Fibroblast of skin of left quadriceps (primary cell): Measurements from ENCODE around the gene INTS2.
"Not testable (repeated sequence)": the region's sequence is repeated elsewhere in the genome, so short reads cannot be mapped to it uniquely, and the experiment has no call there.

Source experiments
- DNase-seq, 2 experiments: peaks; one replicate each; pipeline ENCODE4 v3.0.0-alpha.2; 2013; ENCODE audit warnings: low read depth in 2 of 2

Gene INTS2

DNA sequence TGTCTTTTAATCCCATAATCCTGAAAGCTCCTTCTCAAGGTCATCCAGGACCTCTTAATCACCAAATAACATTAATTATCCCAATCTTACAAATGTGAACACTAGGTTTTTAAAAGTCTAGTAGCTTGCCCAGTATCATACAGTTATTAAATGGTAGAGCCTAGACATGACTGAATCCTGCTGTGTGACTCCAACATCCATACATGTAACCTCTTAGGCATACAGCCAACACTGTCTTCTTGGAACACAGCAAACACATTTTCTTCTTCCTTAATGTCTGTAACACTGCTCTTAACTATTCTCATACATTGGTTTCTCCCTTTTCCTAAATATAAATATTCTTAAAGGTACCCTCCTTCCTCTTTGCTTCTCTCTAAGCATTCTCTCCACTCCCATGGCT lies 78.1 kb downstream of the INTS2 start:
- DNase-seq = no peak

DNA sequence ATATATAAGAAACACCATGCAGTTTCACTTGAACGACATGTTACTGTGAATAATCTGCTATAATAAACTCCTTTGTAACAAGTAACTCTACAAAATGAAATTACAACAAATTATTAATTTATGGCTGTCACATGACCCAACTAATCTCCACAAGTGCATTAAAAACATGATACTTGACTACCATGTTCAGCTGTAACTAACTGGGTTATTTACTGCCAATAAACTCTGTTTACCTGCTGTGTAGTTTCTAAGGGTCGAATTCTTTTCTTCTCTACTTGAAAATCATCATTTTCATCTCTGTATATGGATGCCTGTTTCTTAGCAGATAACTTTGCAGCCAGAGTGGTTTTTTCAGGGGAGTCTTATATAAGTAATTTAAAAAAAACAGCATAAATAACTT lies 78.9 kb downstream of the INTS2 start:
- DNase-seq = no peak

DNA sequence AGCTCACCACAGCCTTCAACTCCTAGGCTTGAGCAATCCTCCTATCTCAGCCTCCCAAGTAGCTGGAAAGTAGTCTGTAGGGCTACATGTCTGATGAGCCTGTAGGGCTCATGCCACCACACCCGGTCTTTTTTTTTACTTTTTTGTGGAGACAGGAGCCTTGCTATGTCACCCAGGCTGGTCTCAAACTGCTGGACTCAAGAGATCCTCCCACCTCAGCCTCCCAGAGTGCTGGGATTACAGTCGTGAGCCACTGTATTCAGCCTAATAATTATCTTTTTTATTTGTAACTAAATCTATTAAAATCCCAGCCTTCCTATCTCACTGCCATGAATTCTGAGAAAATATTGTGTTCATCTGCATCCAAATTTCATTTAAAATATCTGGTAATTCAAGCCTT lies 79.5 kb downstream of the INTS2 start:
- DNase-seq = no peak

DNA sequence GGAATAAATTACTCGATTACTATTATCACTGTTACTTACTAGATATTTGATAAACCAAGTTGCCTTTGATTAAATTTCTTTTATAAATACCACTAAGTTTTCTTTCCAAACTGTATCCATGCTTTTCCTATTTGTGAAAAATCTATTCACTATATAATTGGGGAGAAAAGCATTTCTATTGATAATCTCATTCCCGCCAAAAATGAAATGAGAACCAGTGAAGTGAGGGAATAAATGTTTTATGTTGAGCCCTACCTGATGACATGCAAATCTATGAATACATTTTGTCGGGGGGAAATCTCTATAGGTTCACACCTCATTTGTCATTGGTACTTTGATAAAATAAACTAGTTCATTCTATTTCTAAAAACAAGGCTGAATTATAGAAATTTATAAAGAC lies 80.1 kb downstream of the INTS2 start:
- no peak for DNase-seq

DNA sequence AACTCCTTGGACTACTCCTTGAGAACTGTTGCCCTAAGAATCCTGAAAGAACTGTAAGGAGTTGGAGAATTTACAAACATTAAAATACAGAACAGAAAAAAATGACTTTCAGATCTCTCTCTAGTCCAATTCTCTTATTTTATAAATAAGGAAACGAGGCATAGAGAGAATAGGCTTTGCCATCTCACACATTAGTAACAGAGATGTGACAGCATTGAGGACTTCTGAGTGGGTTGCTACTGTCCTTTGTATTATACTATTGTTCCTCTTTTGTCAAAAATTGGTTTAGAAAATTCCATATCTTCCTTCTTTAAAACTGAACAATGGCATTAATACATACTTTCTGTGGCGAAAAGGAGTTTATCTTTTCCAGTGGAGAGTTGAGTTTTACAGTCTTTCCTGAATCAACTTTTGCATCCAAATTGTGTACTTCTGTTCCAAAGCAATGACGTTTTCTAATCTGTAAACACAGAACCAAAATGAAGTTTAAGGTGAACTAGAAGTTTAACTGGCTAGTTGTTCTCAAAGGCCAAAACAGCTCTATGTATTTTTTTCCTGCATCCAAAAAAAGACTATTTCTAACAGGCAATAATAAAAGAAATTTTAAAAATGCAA lies 80.9 kb downstream of the INTS2 start:
- no peak for DNase-seq

DNA sequence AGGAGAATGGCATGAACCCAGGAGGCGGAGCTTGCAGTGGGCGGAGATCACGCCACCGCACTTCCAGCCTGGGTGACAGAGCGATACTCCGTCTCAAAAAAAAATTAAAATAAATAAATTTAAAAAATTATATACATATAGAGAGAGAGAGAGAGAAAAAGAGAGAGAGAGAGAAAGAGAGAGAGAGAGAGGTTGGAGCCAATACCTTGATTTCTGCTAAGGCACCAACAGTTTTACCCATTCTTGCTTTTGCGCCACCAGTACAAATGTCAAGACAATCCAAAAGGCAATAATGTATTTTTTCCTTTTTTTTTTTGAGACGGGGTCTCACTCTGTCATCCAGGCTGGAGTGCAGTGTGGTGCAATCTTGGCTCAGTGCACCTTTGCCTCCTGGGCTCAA lies 81.7 kb downstream of the INTS2 start:
- no peak for DNase-seq

DNA sequence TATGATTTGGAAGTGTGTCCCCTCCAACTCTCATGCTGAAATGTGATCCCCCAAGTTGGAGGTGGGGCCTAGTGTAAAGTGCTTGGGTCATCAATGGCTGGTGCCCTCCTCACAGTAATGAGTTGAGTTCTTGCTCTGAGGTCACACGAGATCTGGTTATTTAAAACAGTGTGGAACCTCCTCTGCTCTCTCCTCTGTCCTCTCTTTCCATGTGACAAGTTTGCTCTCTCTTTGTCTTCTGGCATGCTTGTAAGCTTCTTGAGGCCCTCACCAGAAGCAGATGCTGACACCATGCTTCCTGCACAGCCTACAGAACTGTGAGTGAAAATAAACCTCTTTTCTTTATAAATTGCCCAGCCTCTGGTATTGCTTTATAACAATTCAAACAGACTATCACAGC lies 84.3 kb downstream of the INTS2 start:
- DNase-seq = no peak

DNA sequence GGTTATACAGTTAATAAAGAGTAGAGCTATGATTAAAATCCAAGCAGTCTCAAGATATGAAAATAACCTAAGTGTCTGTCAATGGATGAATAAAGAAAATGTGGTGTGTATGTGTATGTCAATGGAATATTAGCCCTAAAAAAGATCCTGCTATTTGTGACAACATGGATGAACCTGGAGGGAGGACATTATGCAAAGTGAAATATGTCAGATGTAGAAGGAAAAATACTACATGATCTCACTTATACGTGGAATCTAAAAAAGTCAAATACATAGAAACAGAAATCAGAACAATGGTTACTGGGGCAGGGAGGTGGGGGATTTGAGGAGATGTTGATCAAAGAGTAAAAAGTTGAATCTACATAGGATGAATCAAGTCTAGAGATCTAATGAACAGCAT lies 84.9 kb downstream of the INTS2 start:
- no peak for DNase-seq

DNA sequence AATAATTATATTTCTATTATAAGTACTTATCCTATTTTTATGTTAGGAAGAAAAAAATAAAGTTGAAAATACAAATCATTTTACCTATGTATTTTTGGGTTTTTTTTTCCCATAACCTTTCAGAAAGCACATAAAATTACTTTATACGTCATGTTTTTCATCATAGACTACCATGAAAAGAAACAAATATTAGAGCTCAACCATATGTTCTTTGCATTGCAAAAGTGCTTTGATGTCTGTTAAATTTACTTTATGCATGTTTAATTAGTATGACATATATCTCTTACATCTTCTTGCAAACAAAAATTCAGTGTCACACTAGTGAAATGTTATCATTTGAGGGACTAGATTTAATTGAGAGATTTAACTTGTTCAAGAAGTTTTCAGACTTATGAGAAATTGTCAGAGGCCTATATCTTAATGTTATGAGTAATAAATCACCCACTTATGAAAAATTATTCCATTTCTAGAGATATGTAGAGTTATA lies 88.4 kb downstream of the INTS2 start:
- no peak for DNase-seq

DNA sequence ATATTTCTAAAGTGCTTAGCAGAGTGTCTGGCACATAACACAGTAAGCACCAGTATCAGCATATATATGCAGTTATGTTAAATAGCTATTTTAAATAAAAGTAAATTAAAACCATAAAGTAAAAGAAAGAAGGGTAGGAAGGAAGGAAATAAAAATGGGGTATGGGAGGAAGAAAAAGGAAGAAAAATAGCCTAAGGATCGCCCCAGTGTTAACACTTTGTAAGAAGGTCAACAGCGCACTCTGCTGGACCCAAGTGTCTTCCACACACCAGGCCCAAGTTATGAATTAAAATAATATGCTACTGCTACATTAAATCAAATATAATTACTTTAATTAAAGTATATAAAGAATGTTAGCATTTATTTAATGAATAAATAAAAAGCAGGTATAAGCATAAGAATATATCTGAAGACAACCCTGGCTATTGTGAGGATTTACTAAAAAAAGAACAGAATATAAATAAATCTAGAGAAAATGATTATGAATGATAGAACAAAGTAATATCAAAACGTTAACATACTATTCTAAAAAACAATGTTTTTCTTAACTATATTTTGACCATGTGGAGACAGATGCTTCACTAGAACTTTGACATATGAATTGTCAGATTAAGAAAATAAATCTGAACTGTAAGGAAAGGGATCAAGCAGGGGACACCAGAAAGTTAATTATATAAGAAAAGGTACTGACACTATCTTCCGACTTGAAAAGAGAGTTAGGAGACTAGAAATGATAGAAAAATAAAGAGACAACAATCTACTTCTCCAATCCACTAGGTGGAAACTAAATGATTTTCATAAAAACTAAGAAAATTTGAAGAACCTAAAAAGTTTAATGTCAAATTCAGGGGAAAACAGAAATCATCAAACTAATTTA lies 90.4 kb downstream of the INTS2 start:
- peak; percentile 42 to 44 for DNase-seq

DNA sequence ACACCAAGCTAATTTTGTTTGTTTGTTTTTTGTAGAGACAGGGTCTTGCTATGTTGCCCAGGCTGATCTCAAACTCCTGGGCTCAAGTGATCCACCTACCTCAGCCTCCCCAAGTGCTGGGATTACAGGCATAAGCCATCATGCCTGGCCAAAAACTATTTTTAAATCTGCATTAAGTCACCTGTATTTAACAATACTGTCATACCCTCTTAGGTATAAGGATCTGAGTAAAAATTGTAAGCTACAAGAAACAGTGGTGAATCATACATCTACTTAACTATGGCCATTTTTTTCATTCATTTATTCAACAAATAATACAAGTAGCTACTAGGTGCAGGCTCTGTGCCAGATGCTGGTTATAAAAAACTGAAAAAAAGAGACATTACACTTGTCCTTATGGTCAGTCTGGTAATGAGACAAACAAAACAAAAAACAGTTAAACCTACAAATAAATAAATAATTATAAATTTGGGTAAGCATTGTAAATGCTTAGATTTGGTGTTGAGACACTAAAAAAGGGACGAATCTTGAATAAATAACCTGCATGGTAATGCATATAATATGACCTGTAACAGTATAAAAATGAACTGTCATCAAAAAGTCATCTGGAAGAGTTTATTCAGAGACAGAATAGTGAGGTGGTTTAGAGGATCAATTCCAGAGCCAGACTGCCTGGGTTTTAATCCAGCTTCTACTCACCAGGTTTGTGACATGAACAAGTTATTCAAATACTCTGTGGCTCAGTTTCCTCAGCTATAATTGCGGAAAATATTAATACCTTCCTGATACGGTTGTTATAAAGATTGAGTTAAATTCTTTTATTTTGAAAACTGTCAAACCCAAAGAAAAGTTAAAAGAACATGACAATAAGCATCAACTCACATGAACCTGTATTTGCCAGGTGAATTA lies 91.3 kb downstream of the INTS2 start:
- DNase-seq = no peak

DNA sequence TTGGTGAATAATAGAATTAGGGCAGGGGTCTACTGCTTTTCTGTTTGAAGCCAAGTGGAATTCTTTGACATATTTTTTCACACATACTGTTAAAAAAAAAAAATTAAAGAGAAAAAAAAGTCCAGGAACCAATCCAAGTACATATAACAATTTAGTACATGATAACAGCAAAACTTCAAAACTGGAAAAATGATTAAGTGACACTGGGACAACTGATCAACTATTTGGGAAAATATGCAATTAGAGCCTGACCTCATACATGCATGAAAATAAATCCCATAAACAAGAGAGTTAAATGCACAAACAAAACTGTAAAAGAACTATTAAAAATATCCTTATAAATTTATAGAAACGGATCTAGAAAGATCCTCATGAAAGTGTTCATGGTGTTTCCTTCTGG lies 92.2 kb downstream of the INTS2 start:
- no peak for DNase-seq

DNA sequence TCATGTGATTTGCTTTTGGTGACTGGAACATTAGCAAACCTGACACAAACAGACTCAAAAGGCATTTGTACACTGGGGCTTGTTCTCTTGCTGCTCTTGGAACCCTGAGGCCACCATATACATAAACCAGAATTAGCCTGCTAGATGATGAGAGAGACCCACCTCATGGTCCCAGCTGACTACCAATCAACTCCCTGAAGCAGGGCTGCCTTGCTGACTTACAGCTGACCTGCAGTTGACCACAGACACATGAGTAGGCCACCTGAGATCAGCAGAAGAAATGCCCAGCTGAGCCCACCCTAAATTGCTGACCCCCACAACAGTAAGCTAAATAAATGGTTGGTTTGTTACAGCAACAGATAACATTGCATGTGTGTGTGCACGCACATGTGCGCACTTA lies 93.2 kb downstream of the INTS2 start:
- no peak for DNase-seq

DNA sequence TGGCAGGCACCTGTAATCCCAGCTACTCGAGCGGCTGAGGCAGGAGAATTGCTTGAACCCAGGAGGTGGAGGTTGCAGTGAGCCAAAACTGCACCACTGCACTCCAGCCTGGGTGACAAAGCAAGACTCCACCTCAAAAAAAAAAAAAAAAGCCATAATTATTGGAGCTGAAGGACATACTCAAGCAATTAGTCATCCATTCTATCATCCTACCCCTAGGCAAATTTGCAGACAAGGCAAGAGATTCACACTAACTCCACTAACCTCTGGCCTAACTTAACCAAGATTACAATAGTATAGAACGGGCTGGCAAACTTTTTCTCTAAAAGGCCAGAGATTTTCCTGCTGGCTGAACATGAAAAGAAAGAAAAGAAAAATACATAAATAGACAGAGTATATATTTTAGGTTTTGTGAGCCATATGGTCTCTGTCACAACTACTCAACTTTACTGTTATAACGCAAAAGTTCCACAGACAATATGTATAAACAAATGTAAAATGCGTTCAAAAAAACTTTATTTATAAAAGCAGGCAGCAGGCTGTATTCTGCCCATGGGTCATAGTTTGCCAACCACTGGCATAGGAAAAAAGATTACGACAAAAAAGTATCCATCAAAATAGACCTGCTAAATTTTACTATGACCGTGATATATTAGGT lies 94.1 kb downstream of the INTS2 start:
- DNase-seq = peak; percentile 46 to 49

DNA sequence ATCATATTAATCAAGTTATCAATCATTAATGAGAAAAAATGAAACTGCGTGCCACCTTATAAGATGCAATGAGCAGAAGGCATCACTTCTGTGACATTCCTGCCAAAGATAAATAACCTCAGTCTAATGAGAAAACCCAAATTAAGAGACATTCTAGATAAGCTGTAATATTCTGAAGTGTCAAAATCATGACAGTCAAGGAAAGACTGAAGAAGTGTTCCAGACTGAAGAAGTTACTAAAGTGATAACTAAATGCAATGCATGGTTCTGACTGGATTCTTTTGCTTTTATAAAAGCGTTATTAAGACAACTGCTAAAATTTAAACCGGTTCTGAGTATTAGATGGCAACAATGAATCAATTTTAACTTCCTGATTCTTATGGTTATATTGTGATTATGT lies 95.3 kb downstream of the INTS2 start:
- DNase-seq = no peak

DNA sequence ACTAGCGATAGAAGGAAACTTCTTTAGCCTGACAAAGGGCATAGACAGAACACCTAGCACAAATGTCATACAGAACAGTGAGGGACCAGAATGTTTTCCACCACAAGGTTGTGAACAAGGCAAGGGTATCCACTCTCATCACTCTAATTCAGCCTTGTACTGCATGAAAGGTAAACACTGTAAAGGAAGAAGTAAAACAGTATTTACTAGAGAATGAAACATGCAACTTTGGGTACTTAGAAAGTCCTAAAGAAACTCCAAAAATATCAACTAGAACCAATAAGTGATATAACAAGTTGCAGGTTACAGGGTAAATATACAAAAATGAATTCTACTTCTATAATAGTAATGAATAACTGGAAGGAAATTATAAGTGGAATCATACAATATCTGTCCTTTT lies 96.7 kb downstream of the INTS2 start:
- DNase-seq = no peak

DNA sequence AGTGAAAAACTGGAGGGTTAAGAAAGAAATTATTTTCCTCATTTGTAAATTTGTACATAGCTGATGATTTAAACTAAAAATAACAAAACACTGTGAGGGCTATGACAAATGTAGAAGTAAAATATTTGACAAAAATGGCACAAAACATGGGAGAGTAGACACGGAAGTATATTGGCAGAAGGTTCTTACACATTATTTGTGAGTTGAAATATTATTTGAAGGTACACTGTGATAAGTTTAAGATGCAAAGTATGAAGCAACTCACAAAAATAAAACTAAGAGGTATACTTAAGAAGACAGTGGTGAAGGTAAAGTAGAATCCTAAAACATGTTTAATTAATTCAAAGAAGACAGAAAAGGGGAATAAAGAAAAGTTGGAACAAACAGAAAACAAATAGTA lies 99.1 kb downstream of the INTS2 start:
- no peak for DNase-seq

DNA sequence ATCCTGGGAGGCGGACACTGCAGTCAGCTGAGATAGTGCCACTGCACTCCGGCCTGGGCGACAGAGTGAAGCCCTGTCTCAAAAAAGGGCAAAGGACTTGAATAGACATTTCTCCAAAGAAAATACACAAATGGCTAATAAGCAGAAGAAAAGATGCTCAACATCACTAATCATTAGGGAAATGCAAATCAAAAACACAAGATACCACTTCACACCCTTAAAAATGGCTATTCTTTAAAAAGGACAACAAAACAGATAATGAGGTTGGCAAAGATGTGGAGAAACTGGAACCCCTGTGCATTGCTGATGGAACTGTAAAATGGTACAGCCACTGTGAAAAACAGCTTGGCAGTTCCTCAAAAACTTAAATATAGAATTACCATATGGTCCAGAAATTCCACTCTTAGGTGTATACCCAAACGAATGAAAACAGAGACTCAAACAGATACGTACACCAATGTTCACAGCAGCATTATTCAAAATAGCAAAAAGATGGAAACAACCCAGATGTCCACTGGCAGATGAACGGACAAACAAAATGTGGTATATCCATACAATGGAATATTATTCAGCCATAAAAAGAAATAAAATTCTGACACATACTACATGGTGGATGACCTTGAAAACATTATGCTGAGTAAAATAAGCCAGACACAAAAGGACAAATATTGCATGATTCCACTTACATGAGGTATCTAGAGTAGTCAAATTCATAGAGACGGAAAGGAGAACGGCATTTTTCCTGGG lies 100.0 kb downstream of the INTS2 start:
- no peak for DNase-seq

DNA sequence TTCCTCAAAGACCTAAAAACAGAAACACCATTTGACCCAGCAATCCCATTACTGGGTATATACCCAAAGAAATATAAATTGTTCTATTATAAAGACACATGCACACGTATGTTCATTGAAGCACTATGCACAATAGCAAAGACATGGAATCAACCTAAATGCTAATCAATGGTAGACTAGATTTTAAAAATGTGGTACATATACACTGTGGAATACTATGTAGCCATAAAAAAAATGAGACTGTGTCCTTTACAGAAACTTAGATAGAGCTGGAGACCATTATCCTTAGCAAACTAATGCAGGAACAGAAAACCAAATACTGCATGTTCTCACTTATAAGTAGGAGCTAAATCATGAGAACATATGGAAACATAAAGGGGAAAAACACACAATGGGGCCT lies 100.9 kb downstream of the INTS2 start:
- not testable (repeated sequence) for DNase-seq

DNA sequence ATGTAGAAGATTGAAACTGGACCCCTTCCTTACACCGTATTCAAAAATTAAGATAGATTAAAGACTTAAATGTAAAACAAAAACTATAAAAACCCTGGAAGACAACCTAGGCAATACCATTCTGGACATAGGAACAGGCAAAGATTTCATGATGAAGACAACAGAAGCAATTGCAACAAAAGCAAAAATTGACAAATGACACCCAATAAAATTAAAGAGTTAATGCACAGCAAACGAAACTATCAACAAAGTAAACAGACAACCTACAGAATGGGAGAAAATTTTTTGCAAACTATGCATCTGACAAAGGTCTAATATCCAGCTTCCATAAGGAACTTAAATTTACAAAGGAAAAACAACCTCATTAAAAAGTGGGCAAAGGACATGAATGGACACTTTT lies 101.6 kb downstream of the INTS2 start:
- DNase-seq = not testable (repeated sequence)
